Brain microvascular endothelial cell (primary cell): Measurements from ENCODE around the gene FAM193A.
A peak's percentile ranks its signal among the peaks of the same experiment; 100 is the strongest.

Source experiments
- DNase-seq: peaks from one replicate; pipeline ENCODE4 v3.0.0-alpha.2; 2020
- H3K27ac ChIP-seq: fragments of 250-450 bp; sonication (Bioruptor Pico); 2 replicates; pipeline ENCODE4 v1.5.1; 2020; ENCODE audit warnings: mild to moderate bottlenecking, moderate library complexity
- H3K27me3 ChIP-seq: fragments of 250-450 bp; sonication (Bioruptor Pico); replicated peaks from 2 replicates; pipeline ENCODE4 v1.5.1; 2020; ENCODE audit warnings: mild to moderate bottlenecking
- H3K36me3 ChIP-seq: fragments of 250-450 bp; sonication (Bioruptor Pico); replicated peaks from 2 replicates; pipeline ENCODE4 v1.5.1; 2020; ENCODE audit warnings: mild to moderate bottlenecking
- H3K4me3 ChIP-seq: 2 replicates; pipeline ENCODE4 v1.5.1; 2011; ENCODE audit warnings: low read depth, mild to moderate bottlenecking, control low read depth, low read length, moderate library complexity
- in situ Hi-C: cut with HindIII; loops from 2 replicates; pipeline ENCODE4 v1.10.0; 2017; ENCODE audit warnings: low sequenced_read_pairs, low pct_ligation_motif_present
- TF ChIP-seq, protein P1 (sequence below): IDR thresholded peaks from 2 replicates; pipeline ENCODE4 v1.5.1; 2011; ENCODE audit warnings: low read depth, mild to moderate bottlenecking, moderate library complexity, low read length, control low read depth, inconsistent platforms; ENCODE audit errors: missing control alignments

FAM193A gene

DNA sequence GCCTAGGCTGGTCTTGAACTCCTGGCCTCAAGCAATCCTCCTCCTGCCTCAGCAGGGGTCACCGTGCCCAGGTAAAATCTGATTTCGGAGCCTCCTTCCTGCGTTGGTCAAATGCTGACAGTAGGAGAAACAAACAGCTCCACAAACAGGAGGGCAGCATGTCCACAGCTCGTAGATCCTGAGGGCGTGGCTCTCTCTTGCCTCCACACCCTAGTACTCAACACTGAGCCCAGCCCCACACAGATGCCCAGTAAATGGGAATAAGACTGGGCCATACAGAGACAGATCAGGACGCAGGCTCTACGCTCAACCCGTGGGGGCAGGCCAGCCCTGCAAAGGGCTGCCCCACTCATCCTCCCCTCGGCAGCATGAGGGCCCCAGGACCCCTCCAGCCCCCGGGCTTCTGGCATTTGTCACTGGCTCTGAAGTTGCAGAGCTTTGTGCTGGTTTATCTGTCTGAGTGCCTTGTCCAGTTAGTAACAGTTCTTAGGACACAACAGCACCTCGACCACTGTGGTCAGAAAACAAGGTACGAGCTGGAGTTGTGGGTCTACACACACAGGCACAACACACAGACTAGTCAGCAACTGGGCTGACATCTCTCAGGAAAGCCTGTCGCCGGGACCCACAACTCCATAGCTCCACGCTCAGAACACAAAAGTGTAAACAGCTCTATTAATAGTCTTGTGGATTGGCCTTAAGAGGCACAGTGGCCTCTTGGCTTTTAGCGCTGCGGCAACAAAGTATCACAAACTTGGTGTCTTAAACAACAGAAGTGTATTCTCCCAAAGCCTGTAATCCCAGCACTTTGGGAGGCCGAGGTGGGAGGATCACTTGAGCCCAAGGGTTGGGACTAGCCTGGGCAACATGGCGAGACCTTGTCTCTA lies 214.5 kb downstream of the FAM193A start:
- H3K4me3 ChIP-seq: no peak overlapping the region
- TF ChIP-seq, protein P1, sequence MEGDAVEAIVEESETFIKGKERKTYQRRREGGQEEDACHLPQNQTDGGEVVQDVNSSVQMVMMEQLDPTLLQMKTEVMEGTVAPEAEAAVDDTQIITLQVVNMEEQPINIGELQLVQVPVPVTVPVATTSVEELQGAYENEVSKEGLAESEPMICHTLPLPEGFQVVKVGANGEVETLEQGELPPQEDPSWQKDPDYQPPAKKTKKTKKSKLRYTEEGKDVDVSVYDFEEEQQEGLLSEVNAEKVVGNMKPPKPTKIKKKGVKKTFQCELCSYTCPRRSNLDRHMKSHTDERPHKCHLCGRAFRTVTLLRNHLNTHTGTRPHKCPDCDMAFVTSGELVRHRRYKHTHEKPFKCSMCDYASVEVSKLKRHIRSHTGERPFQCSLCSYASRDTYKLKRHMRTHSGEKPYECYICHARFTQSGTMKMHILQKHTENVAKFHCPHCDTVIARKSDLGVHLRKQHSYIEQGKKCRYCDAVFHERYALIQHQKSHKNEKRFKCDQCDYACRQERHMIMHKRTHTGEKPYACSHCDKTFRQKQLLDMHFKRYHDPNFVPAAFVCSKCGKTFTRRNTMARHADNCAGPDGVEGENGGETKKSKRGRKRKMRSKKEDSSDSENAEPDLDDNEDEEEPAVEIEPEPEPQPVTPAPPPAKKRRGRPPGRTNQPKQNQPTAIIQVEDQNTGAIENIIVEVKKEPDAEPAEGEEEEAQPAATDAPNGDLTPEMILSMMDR: no peak
- in situ Hi-C loops: no loop called here
- DNase-seq: no peak
- no peaks in the 10 kb centered on the region for H3K27me3 ChIP-seq
- peaks cover 14% of the 10 kb centered on the region for H3K36me3 ChIP-seq
- H3K27ac ChIP-seq: no peak overlapping the region

GRCh38 chr4:2753436-2753835 lies 217.0 kb downstream of the FAM193A start:
- no peak overlapping the region for H3K27ac ChIP-seq
- H3K27me3 ChIP-seq: no peaks in the 10 kb centered on the region
- TF ChIP-seq, protein P1: no peak
- no peaks in the 10 kb centered on the region for H3K36me3 ChIP-seq
- DNase-seq: no peak
- H3K4me3 ChIP-seq: no peak overlapping the region
- in situ Hi-C loops: no loop called here

GRCh38 chr4:2754848-2755819 lies 218.7 kb downstream of the FAM193A start:
- Histone ChIP-seq H3K27ac (no peak overlapping the region), H3K4me3 (peak overlapping the region; percentile 81)
- in situ Hi-C loops: no loop called here

GRCh38 chr4:2755821-2756690 lies 219.6 kb downstream of the FAM193A start, which contains the start of gene TNIP2:
Gene TNIP2, minus strand, starts transcription at chr4:2756336. Its CDS starts 47 bp downstream, at chr4:2756289.
- in situ Hi-C loops: no loop called here
- peak; percentile 53 for DNase-seq
- H3K4me3 ChIP-seq: peak within 1 kb of the TSS; percentile 81
- no peaks in the 10 kb centered on the region for H3K36me3 ChIP-seq
- no peaks in the 10 kb centered on the region for H3K27me3 ChIP-seq
- peak within 1 kb of the TSS; percentile 28 for H3K27ac ChIP-seq
- TF ChIP-seq, protein P1: peak; percentile 30

More at GRCh38 chr4:2754848-2755819, 218.7 kb downstream of the FAM193A start:
- Histone ChIP-seq H3K36me3 (no peaks in the 10 kb centered on the region), H3K27me3 (no peaks in the 10 kb centered on the region)
- TF ChIP-seq, protein P1: no peak
- no peak for DNase-seq

DNA sequence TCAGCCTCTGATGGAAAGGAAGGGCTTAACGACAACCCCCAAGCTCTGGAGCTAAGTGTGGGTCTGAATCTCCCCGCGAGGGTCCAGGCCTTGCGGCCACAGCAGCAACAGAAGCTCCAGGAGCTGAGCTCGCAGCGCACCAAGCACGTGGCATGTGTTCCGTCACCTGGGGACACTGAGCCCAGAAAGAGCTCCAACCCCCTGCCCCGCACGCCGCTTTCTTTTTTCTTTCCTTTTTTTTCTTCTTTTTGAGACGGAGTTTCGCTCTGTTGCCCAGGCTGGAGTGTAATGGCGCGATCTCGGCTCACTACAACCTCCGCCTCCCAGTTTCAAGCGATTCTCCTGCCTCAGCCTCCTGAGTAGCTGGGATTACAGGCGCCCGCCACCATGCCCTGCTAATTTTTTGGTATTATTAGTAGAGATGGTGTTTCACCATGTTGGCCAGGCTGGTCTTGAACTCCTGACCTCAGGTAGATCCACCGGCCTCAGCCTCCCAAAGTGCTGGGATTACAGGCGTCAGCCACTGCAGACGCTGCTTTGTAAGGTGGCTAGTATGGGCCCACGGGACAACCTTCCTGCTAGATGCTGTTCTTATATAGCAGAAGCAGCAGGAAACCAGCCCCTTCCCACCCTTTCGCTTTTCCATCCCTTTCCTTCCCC lies 220.4 kb downstream of the FAM193A start:
- in situ Hi-C loops: no loop called here
- no peaks in the 10 kb centered on the region for H3K27me3 ChIP-seq
- no peaks in the 10 kb centered on the region for H3K36me3 ChIP-seq
- DNase-seq: no peak
- H3K4me3 ChIP-seq: peak overlapping the region; percentile 37
- TF ChIP-seq, protein P1: no peak
- no peak overlapping the region for H3K27ac ChIP-seq
